HG02623 (cell line): ENCODE data around the gene RIC1.
"Not testable (repeated sequence)": the region's sequence is repeated elsewhere in the genome, so short reads cannot be mapped to it uniquely, and the experiment has no call there.

Experiments
- ATAC-seq: cut with Tn5 transposase; IDR thresholded peaks from one replicate; pipeline ENCODE4 v1.9.1; 2021; ENCODE audit warnings: moderate library complexity; ENCODE audit not compliant: unreplicated experiment

Gene RIC1

GRCh38 chr9:5622016-5622415 lies 6.9 kb upstream of the RIC1 start:
- ATAC-seq, result no peak

- no peak for ATAC-seq
Measured at GRCh38 chr9:5624655-5625054, 4.3 kb upstream of the RIC1 start.

GRCh38 chr9:5626727-5627634 lies 1.9 kb upstream of the RIC1 start:
- ATAC-seq, result peak; percentile 38

GRCh38 chr9:5627686-5628085 lies 1.2 kb upstream of the RIC1 start:
- ATAC-seq, result not testable (repeated sequence)

- ATAC-seq, result no peak
Measured at GRCh38 chr9:5628183-5628529, 751 bp upstream of the RIC1 start.

GRCh38 chr9:5629312-5630080 lies 589 bp downstream of the RIC1 start:
- ATAC-seq, result peak; percentile 3

GRCh38 chr9:5630081-5630507 lies 1.2 kb downstream of the RIC1 start:
- no peak for ATAC-seq

GRCh38 chr9:5631026-5631425 lies 2.1 kb downstream of the RIC1 start:
- no peak for ATAC-seq

- ATAC-seq, result no peak
Measured at GRCh38 chr9:5632540-5632939, 3.6 kb downstream of the RIC1 start.

- no peak for ATAC-seq
Measured at GRCh38 chr9:5633243-5633642, 4.3 kb downstream of the RIC1 start.

GRCh38 chr9:5635390-5635789 lies 6.5 kb downstream of the RIC1 start:
- ATAC-seq, result no peak

- ATAC-seq, result no peak
Measured at GRCh38 chr9:5639816-5640215, 10.9 kb downstream of the RIC1 start.

- no peak for ATAC-seq
Measured at GRCh38 chr9:5642170-5642569, 13.3 kb downstream of the RIC1 start.

GRCh38 chr9:5643005-5643624 lies 14.2 kb downstream of the RIC1 start:
- ATAC-seq, result no peak

GRCh38 chr9:5644501-5644900 lies 15.6 kb downstream of the RIC1 start:
- no peak for ATAC-seq

GRCh38 chr9:5646116-5646515 lies 17.2 kb downstream of the RIC1 start:
- ATAC-seq, result no peak

- no peak for ATAC-seq
Measured at GRCh38 chr9:5650356-5651105, 21.6 kb downstream of the RIC1 start.

GRCh38 chr9:5651246-5651645 lies 22.3 kb downstream of the RIC1 start:
- no peak for ATAC-seq

GRCh38 chr9:5652821-5653220 lies 23.9 kb downstream of the RIC1 start:
- ATAC-seq, result no peak

GRCh38 chr9:5662804-5663203 lies 33.9 kb downstream of the RIC1 start:
- not testable (repeated sequence) for ATAC-seq

- no peak for ATAC-seq
Measured at GRCh38 chr9:5665059-5665458, 36.2 kb downstream of the RIC1 start.
